Gastroesophageal sphincter (tissue), 3 donors: ENCODE data around the gene ZNF358.

Source experiments
- POLR2AphosphoS5 ChIP-seq: sonication (generic); formaldehyde crosslinking; IDR thresholded peaks from one replicate; pipeline ENCODE4 v1.6.1; 2017; ENCODE audit warnings: antibody characterized with exemption
- TF ChIP-seq, protein P1 (sequence below), 4 experiments: fragments of 200-600 bp in 2 of 4; fragments of 450-650 bp in 2 of 4; sonication (generic) in 1 of 4; IDR thresholded peaks; one replicate each; pipeline ENCODE4 v1.5.1; 2017 to 2019; ENCODE audit warnings: antibody characterized with exemption in 4 of 4, mild to moderate bottlenecking in 2 of 4, moderate library complexity in 2 of 4

- TF ChIP-seq, protein P1, sequence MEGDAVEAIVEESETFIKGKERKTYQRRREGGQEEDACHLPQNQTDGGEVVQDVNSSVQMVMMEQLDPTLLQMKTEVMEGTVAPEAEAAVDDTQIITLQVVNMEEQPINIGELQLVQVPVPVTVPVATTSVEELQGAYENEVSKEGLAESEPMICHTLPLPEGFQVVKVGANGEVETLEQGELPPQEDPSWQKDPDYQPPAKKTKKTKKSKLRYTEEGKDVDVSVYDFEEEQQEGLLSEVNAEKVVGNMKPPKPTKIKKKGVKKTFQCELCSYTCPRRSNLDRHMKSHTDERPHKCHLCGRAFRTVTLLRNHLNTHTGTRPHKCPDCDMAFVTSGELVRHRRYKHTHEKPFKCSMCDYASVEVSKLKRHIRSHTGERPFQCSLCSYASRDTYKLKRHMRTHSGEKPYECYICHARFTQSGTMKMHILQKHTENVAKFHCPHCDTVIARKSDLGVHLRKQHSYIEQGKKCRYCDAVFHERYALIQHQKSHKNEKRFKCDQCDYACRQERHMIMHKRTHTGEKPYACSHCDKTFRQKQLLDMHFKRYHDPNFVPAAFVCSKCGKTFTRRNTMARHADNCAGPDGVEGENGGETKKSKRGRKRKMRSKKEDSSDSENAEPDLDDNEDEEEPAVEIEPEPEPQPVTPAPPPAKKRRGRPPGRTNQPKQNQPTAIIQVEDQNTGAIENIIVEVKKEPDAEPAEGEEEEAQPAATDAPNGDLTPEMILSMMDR (IDR thresholded peaks at IDR 0.05): no peak
- TF ChIP-seq POLR2AphosphoS5: no peak
Observed at GRCh38 chr19:7535998-7536695, 20.2 kb downstream of the ZNF358 start.
